Naive thymus-derived CD8-positive, alpha-beta T cell (primary cell): ENCODE results near the gene C1QTNF8. TPM values are rescaled to one million over a fixed set of nuclear protein-coding genes. Genes with fewer than 3 reads are reported as not detected.

Experiments used
- polyA plus RNA-seq, 3 donors: library from polyadenylated mRNA; unstranded; fragments of 300-500 nt; fragmentation: Illumina TruSeq; gene quantifications; one replicate each; pipeline ENCODE4 v1.2.3, GENCODE V29; 2021
- total RNA-seq, 8 experiments: library from RNA in 2 of 8; stranded (reverse) in 2 of 8; gene quantifications; one replicate each; pipeline ENCODE4 v1.2.3 and lab custom pipeline; 2021 to 2026

The C1QTNF8 gene
- total and polyA plus RNA-seq, 5 experiments from 2014 or later, result not detected

Other genes starting within 250 kb of the C1QTNF8 start
- gene LMF1, start 125.3 kb downstream of the C1QTNF8 start, total RNA-seq, result 10 to 100 TPM; 40.7 to 45.1 TPM
- 10 to 100 TPM; 12.2 to 13.6 (median 12.9) TPM for gene LMF1, start 125.3 kb downstream of the C1QTNF8 start, polyA plus RNA-seq
- gene SOX8, start 114.5 kb downstream of the C1QTNF8 start, total RNA-seq, result 1 to 10 TPM; 3.0 to 4.3 TPM
- gene SOX8, start 114.5 kb downstream of the C1QTNF8 start, polyA plus RNA-seq, result 1 to 10 TPM; 1.3 to 5.1 (median 1.3) TPM
- not detected for gene SSTR5, start 23.5 kb downstream of the C1QTNF8 start, total RNA-seq
- gene SSTR5, start 23.5 kb downstream of the C1QTNF8 start, polyA plus RNA-seq, result not detected
- 1 to 10 TPM; 2.3 to 2.7 TPM for gene CACNA1H, start 56.9 kb upstream of the C1QTNF8 start, total RNA-seq
- 1 to 10 TPM in 1 of 3 donors, under 1 TPM in 2; 0.03 to 1.8 (median 0.95) TPM for gene CACNA1H, start 56.9 kb upstream of the C1QTNF8 start, polyA plus RNA-seq
- not detected for gene TPSG1, start 129.0 kb upstream of the C1QTNF8 start, total RNA-seq
- not detected for gene TPSG1, start 129.0 kb upstream of the C1QTNF8 start, polyA plus RNA-seq
- gene TPSB2, start 133.9 kb upstream of the C1QTNF8 start, total RNA-seq, result not detected
- not detected for gene TPSB2, start 133.9 kb upstream of the C1QTNF8 start, polyA plus RNA-seq
- not detected for gene TPSAB1, start 144.5 kb upstream of the C1QTNF8 start, total RNA-seq
- gene TPSAB1, start 144.5 kb upstream of the C1QTNF8 start, polyA plus RNA-seq, result not detected
- not detected for gene TPSD1, start 159.8 kb upstream of the C1QTNF8 start, total RNA-seq
- not detected for gene TPSD1, start 159.8 kb upstream of the C1QTNF8 start, polyA plus RNA-seq
- gene UBE2I, start 213.4 kb upstream of the C1QTNF8 start, total RNA-seq, result 100 to 1,000 TPM; 236 to 250 TPM
- 10 to 100 TPM; 87.5 to 89.6 (median 89.0) TPM for gene UBE2I, start 213.4 kb upstream of the C1QTNF8 start, polyA plus RNA-seq
- 1 to 10 TPM; 3.0 to 5.3 TPM for gene BAIAP3, start 237.4 kb upstream of the C1QTNF8 start, total RNA-seq
- gene BAIAP3, start 237.4 kb upstream of the C1QTNF8 start, polyA plus RNA-seq, result 1 to 10 TPM in 1 of 3 donors, under 1 TPM in 2; 0.06 to 1.5 (median 0.85) TPM